Measurements from ENCODE around the gene UBL3.

Gene UBL3

DNA sequence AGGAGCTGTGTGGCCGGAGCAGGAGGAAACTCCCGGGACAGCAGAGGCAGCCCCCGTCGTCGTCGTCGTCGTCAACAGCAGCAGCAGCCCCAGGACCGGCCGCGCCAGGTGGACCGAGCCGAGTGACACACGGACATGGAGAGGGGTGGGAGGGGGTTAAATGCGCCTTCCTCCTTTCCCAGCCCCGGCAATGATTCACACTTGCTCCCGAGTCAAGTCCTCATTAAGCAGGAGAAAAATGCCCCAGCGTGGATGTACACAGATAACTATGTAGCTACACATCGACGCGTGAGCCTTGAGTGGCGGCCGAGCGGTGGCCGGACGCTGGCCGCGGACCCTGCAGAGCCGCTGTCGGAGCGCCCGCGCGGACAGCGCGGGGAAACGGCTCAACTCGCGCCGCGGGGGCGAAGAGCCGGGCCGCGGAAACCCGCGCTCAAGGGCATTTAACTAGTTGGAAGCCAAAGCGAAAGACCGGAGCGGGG lies 645 bp downstream of the UBL3 start:
- peaks cover 5% of the 10 kb centered on the region for H3K27me3 Mint-ChIP-seq (ENCODE audit: low read depth, poor library complexity)
- H3K4me3 Mint-ChIP-seq: peak overlapping the region; percentile 97
- no peaks in the 10 kb centered on the region for H3K9me3 Mint-ChIP-seq
- peak overlapping the region; percentile 92 for H3K27ac Mint-ChIP-seq
- H3K36me3 Mint-ChIP-seq (ENCODE audit: low read depth): no peaks in the 10 kb centered on the region
- peak; percentile 64 for DNase-seq
- H3K4me1 Mint-ChIP-seq: peaks cover 45% of the 10 kb centered on the region
- TF ChIP-seq, protein P1, sequence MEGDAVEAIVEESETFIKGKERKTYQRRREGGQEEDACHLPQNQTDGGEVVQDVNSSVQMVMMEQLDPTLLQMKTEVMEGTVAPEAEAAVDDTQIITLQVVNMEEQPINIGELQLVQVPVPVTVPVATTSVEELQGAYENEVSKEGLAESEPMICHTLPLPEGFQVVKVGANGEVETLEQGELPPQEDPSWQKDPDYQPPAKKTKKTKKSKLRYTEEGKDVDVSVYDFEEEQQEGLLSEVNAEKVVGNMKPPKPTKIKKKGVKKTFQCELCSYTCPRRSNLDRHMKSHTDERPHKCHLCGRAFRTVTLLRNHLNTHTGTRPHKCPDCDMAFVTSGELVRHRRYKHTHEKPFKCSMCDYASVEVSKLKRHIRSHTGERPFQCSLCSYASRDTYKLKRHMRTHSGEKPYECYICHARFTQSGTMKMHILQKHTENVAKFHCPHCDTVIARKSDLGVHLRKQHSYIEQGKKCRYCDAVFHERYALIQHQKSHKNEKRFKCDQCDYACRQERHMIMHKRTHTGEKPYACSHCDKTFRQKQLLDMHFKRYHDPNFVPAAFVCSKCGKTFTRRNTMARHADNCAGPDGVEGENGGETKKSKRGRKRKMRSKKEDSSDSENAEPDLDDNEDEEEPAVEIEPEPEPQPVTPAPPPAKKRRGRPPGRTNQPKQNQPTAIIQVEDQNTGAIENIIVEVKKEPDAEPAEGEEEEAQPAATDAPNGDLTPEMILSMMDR (IDR thresholded peaks at IDR 0.05): no peak

GRCh38 chr13:29849071-29849631 lies 1.3 kb downstream of the UBL3 start:
- TF ChIP-seq, protein P1 (IDR thresholded peaks at IDR 0.05): no peak
- Mint-ChIP-seq H3K27me3 (ENCODE audit: low read depth, poor library complexity) (peaks cover 4% of the 10 kb centered on the region), H3K36me3 (ENCODE audit: low read depth) (no peaks in the 10 kb centered on the region), H3K9me3 (no peaks in the 10 kb centered on the region), H3K27ac (peak overlapping the region; percentile 92), H3K4me3 (peak overlapping the region; percentile 97), H3K4me1 (peaks cover 50% of the 10 kb centered on the region)
- no peak for DNase-seq

GRCh38 chr13:29847501-29847983 lies 2.9 kb downstream of the UBL3 start:
- TF ChIP-seq, protein P1 (IDR thresholded peaks at IDR 0.05): no peak
- Mint-ChIP-seq H3K27ac (peak overlapping the region; percentile 46), H3K9me3 (no peaks in the 10 kb centered on the region), H3K4me3 (peak overlapping the region; percentile 97), H3K36me3 (ENCODE audit: low read depth) (no peaks in the 10 kb centered on the region), H3K4me1 (peaks cover 50% of the 10 kb centered on the region), H3K27me3 (ENCODE audit: low read depth, poor library complexity) (peaks cover 4% of the 10 kb centered on the region)
- DNase-seq: peak; percentile 14

DNA sequence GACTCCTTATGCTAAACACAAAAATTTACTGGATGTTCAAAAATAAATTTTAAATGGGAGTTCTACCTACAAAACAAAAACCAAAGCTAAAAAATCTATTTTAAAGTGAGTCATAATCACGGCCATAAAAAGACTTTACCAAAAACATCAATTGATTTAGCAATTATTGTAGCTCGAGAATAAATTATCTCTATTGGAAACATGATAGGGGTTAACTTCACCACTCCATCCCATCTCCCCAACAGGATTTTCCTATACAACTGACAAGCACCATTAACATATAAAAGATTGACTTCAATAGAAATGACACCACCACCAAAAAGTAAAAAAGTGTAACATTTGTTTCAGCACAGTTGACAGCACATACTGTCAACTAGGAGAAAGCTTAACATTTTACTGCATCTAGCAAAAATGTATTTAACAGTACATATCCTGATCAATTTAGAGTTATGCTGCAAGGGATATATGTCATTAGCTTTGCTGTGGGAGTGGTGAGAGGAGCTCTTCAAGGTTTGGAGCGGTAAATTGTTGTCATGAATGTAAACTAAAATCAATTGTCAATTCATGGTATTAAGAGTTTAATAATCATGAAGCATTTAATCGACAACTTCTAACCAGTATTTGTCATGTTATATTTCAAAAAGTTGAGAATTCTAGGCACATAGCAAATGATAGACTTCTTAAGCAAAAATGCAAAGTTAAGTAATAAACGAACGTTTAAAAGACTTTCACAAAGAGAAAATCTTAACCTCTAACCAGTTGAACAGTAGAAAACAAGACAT lies 3.8 kb downstream of the UBL3 start:
- TF ChIP-seq, protein P1 (IDR thresholded peaks at IDR 0.05): no peak
- peaks cover 4% of the 10 kb centered on the region for H3K27me3 Mint-ChIP-seq (ENCODE audit: low read depth, poor library complexity)
- no peak for DNase-seq
- peaks cover 54% of the 10 kb centered on the region for H3K4me1 Mint-ChIP-seq
- H3K27ac Mint-ChIP-seq: no peak overlapping the region
- H3K36me3 Mint-ChIP-seq (ENCODE audit: low read depth): no peaks in the 10 kb centered on the region
- no peaks in the 10 kb centered on the region for H3K9me3 Mint-ChIP-seq
- H3K4me3 Mint-ChIP-seq: peak overlapping the region; percentile 97

- H3K36me3 Mint-ChIP-seq (ENCODE audit: low read depth): no peaks in the 10 kb centered on the region
- TF ChIP-seq, protein P1 (IDR thresholded peaks at IDR 0.05): no peak
- H3K27me3 Mint-ChIP-seq (ENCODE audit: low read depth, poor library complexity): peaks cover 4% of the 10 kb centered on the region
- peak overlapping the region; percentile 17 for H3K4me3 Mint-ChIP-seq
- peaks cover 45% of the 10 kb centered on the region for H3K4me1 Mint-ChIP-seq
- H3K9me3 Mint-ChIP-seq: no peaks in the 10 kb centered on the region
- DNase-seq: no peak
- H3K27ac Mint-ChIP-seq: no peak overlapping the region
Measured at GRCh38 chr13:29845440-29846056, 4.9 kb downstream of the UBL3 start.
